Stimulated activated effector memory CD8-positive, alpha-beta T cell treated with anti-CD3 and anti-CD28 coated beads, Interleukin-12 subunit alpha, Interleukin-12 subunit beta, amount 100 ng/mL, for 72 hours (primary cell): ENCODE measurements around the gene TERB1.

Experiments
- ATAC-seq: fragments of 150-1000 bp; cut with Tn5 transposase; 2 replicates; pipeline ENCODE4 v1.10.0; 2021
- DNase-seq, 2 donors: peaks; one replicate each; pipeline ENCODE4 v3.0.0; 2021 to 2022; ENCODE audit warnings: low spot score in 2 of 2
- H3K27ac Mint-ChIP-seq: one replicate; pipeline ENCODE4 v1.8.0; 2022; ENCODE audit warnings: mild to moderate bottlenecking, mixed read lengths
- H3K36me3 Mint-ChIP-seq: one replicate; pipeline ENCODE4 v1.8.0; 2022; ENCODE audit warnings: mild to moderate bottlenecking, mixed read lengths
- H3K4me1 Mint-ChIP-seq: one replicate; pipeline ENCODE4 v1.8.0; 2022; ENCODE audit warnings: mixed read lengths
- H3K4me3 Mint-ChIP-seq: one replicate; pipeline ENCODE4 v1.8.0; 2022; ENCODE audit warnings: mild to moderate bottlenecking, mixed read lengths
- H3K9me3 Mint-ChIP-seq: one replicate; pipeline ENCODE4 v1.8.0; 2022; ENCODE audit warnings: mixed read lengths

TERB1 gene, protein sequence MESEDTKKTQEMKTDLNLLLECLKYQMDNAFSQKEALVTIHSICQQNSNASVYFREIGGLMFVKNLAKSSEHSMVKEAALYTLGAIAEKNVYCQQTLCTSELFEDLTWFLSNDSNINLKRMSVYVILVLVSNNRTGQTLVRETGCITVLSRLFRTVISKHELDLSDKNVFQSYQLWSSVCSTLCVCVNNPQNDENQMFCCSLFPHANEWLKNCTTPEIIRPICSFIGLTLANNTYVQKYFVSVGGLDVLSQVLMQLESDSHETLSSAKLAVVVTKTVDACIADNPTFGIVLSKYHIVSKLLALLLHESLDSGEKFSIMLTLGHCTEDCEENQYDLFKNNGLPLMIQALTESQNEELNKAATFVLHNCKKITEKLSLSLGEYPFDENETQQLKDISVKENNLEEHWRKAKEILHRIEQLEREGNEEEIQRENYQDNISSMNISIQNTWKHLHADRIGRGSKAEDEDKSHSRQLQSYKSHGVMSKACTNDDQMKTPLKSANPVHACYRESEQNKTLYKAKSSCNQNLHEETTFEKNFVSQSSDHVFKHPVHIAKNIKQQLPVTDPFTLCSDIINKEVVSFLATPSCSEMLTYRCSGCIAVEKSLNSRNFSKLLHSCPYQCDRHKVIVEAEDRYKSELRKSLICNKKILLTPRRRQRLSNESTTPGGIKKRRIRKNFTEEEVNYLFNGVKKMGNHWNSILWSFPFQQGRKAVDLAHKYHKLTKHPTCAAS

DNA sequence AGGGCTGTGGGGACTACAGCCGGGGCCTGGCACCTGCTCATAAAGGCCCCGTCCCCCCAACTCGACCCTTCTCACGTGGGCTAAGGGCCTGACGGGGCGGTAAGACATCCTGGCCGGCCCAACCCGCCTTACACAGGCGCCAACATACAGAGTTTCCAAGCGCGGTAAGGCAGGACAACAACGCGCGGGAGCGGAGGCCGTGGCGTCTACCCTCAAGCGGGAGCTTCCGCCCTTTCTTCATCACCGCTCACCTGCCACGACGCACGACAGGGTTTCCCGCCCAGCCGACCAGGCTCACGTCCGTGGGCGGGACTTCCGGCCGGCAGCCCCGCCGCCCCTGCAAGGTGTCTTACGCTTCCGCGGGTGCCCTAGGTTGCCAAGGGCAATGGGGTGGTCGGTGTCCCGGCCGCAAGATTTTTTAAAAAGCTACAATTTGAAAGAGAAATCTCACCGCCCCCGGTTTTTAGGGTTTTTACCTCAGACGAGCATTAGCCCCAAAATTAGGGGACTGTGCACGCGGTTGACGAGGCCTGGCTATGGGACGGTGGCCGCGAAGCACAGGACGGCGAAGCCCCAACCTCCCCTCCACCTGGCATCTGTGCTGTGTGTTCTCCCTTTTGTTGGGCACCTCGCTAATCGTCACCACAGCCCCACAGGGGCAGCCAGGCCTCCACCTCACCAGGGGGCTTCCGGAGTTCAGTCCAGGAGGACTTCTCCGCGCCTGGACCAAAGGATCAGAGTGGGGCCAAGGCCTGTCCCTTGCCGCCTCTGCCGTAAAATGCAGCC lies at the start of gene TERB1:
Gene TERB1, minus strand, starts transcription at position 265 of the 786 bp plus-strand sequence. CDS start 4,786 bp downstream, outside the sequence.
- no peak for ATAC-seq
- no peak for DNase-seq
- H3K27ac Mint-ChIP-seq: no peak within 1 kb of the TSS

DNA sequence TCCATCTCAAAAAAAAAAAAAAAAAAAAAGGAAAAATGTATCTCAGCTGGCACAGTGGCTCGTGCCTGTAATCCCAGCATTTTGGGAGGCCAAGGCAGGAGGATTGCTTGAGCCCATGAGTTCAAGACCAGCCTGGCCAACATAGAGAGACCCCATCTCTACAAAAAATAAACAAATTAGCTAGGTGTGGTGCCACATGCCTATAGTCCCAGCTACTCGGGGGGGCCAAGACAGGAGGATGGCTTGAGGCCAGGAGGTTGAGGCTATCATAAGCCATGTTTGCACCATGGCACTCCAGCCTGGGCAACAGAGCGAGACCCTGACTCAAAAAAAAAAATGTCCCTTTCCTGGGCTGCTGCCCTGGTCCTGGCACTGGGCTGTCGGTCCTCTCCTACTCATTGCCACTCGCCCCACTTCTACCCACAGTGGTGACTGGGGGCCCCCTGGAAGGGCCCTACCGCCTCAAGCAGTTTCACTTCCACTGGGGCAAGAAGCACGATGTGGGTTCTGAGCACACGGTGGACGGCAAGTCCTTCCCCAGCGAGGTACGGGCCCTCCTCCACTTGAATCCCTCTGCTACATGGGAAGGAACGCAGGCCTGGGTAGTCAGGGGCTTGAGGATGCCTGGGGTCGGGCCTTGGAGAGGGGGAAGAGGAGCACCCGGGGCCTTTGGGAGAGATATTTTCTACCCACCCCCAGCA lies 48.9 kb upstream of the TERB1 start:
- H3K27ac Mint-ChIP-seq: peak overlapping the region; percentile 23
- H3K4me3 Mint-ChIP-seq: no peak overlapping the region
- peaks cover 13% of the 10 kb centered on the region for H3K4me1 Mint-ChIP-seq
- H3K9me3 Mint-ChIP-seq: no peaks in the 10 kb centered on the region
- DNase-seq: no peak
- H3K36me3 Mint-ChIP-seq: no peaks in the 10 kb centered on the region
- no peak for ATAC-seq

More for the DNA sequence above, at the start of gene TERB1:
- Mint-ChIP-seq H3K4me3 (no peak within 1 kb of the TSS), H3K9me3 (no peaks in the 10 kb centered on the region), H3K4me1 (no peaks in the 10 kb centered on the region), H3K36me3 (peaks cover 47% of the 10 kb centered on the region)

DNA sequence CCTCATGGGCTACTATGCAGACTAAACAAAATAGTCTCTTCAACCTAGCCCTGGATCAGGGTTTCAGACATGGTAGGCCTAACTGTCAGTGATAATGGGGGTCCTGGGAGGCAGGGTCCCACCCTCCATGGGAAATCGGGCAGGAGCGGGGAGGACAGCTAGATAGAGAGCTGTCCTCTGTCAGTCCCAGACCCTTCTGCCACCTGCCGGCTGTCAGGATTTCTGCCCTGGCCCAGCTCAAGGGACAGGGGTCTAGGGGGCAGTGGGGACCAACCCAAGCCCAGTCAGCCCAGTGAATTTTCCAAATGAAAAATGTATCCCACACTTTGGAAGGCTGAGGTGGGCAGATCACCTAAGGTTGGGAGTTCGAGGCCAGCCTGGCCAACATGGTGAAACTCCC lies 48.2 kb upstream of the TERB1 start:
- Mint-ChIP-seq H3K4me3 (no peak overlapping the region), H3K9me3 (no peaks in the 10 kb centered on the region), H3K27ac (no peak overlapping the region), H3K36me3 (no peaks in the 10 kb centered on the region), H3K4me1 (peaks cover 13% of the 10 kb centered on the region)
- ATAC-seq: no peak
- no peak for DNase-seq

DNA sequence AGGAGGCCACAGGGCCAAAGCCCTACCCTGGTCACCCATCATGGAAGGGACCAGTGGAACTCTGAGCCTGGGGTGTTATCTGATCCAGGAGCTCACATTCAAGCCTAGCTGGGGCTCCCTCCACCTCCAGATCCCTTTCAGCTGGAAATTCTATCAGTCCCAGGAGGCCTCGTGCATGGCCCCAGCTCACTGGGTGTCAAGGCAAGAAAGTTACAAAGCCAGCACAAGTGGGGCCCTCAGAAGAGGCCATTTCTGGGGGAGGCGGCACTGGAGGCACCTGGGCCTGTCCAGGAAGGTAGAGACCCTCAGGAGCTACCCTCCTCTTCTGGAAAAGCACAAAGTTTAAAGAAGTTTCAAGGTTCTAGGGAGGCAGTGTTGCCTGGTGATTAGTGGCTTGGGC lies 47.6 kb upstream of the TERB1 start:
- DNase-seq (no peak), ATAC-seq (no peak)
- Mint-ChIP-seq H3K4me1 (peaks cover 14% of the 10 kb centered on the region), H3K27ac (no peak overlapping the region), H3K4me3 (no peak overlapping the region), H3K36me3 (no peaks in the 10 kb centered on the region), H3K9me3 (no peaks in the 10 kb centered on the region)

DNA sequence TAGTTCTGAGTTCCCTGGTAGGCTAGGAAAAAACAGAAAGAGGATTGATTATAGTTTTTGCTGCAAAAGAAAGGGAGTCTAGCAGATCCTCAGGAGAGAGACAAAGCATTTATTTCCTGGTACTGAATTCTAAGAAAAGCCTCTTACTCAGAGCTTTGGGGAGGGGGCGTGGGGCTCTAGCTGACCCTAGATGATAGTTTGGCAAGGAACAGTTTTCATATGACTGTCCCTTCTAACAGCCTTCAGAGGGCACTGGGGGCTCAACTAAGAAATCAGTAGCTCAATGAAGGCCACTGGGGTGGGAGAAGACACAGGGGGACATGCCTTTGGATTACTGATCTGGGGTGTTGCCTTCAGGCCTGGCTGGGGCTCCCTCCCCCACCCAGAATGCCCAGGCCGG lies 46.8 kb upstream of the TERB1 start:
- Mint-ChIP-seq H3K4me1 (peaks cover 18% of the 10 kb centered on the region), H3K36me3 (no peaks in the 10 kb centered on the region), H3K9me3 (no peaks in the 10 kb centered on the region), H3K4me3 (no peak overlapping the region), H3K27ac (peak overlapping the region; percentile 52)
- DNase-seq (no peak), ATAC-seq (peak; percentile 26)

DNA sequence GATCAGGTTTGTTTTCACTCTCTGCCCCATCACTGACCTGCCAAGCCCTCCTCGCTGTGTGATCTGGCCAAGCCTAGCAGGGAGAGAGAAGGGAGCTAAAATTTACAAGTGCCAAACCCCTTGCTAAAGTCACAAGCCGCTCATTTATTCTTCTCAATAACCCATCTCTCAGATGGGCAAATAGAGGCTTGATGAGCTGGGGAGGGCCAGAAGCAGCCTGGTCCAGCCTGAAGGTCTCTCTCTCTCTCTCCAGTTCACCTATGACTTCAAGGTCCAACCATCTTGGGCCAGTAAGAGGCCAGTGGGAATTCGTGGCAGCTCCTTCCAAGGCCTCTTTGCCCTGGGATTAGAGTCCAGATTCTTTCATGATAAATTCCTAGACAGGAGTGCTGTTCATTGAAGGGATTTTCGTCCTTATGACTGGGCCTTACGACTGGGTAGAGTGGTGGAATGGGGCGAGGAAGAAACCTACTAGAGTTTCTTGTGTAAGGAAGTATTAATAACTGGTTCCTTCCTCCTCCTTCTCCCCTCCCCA lies 46.2 kb upstream of the TERB1 start:
- Mint-ChIP-seq H3K9me3 (no peaks in the 10 kb centered on the region), H3K27ac (peak overlapping the region; percentile 52), H3K4me1 (peaks cover 18% of the 10 kb centered on the region), H3K4me3 (no peak overlapping the region), H3K36me3 (no peaks in the 10 kb centered on the region)
- DNase-seq (no peak), ATAC-seq (no peak)

DNA sequence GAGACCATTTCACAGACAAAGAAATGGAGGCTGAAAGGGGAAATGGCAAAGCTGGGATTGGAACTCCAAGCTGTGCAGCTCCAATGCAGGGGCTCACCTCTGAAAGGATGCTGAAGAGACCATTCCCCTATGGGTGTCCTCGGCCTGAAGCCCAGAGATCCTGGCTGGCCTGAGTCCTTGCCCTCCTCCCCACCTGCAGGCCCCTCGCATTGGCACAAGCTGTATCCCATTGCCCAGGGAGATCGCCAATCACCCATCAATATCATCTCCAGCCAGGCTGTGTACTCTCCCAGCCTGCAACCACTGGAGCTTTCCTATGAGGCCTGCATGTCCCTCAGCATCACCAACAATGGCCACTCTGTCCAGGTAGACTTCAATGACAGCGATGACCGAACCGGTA lies 45.4 kb upstream of the TERB1 start:
- Mint-ChIP-seq H3K4me1 (peaks cover 18% of the 10 kb centered on the region), H3K4me3 (no peak overlapping the region), H3K9me3 (no peaks in the 10 kb centered on the region)

DNA sequence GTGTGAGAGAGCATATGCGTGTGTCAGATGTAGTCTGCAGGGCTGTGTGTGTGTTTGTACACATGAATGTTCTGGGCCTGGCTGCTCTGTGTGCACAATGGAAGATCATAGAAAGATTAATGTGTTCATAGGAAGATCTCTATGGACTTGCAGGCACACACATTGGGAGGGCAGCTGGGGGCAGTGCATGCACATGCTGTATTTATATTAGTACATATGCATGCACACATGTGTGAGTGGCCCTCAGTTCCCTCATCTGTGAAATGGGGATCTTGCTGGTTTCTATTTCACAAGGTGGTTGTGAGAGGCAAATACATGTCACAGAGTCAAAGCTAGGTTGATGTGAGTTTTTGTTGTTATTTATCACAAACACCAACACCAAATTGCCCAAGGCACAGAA lies 44.9 kb upstream of the TERB1 start:
- DNase-seq: no peak
- Mint-ChIP-seq H3K36me3 (no peaks in the 10 kb centered on the region), H3K4me1 (peaks cover 18% of the 10 kb centered on the region), H3K9me3 (no peaks in the 10 kb centered on the region), H3K4me3 (no peak overlapping the region), H3K27ac (no peak overlapping the region)
- ATAC-seq: no peak

More for the DNA sequence above, 45.4 kb upstream of the TERB1 start:
- DNase-seq: no peak
- no peaks in the 10 kb centered on the region for H3K36me3 Mint-ChIP-seq
- ATAC-seq: no peak
- no peak overlapping the region for H3K27ac Mint-ChIP-seq

DNA sequence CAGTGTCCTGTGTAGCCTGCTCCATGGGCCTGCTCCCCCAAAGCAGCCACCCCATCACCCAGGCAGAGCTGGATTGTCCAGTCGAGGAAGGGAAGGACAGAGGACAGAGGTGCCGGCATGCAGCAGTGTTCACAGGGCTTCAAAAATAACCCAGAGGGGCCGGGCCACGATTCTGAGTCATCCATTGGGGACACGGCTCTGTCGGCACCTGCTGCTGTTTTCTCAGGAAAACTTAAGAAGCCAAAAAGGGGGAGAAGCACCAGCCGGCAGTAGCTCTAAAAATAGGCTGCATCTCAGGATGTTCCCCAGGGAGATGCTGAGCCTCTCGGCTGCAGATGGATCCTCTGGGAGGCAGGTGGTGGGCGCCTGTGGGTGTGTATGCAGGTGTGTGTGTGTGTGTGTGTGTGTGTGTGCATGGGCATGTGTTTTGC lies 44.4 kb upstream of the TERB1 start:
- no peaks in the 10 kb centered on the region for H3K9me3 Mint-ChIP-seq

DNA sequence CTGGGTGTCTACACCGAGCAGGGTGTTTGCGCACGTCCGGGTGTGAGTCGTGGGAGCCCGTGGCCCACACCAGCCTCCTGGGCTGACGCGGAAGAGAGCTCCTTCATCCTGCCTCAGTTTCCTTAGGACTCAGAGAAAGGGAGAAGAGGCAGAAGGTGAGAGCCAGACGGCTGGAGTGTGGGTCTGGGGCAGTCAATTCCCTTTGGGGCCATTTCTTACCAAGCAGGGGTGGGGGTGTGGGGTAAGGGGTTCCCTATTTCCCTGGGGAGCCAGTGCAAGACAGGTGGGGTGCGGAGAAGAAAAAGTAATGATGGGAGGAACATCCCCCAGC lies 43.7 kb upstream of the TERB1 start:
- Mint-ChIP-seq H3K27ac (no peak overlapping the region), H3K4me3 (peak overlapping the region; percentile 60), H3K9me3 (no peaks in the 10 kb centered on the region), H3K36me3 (no peaks in the 10 kb centered on the region), H3K4me1 (peaks cover 18% of the 10 kb centered on the region)
- DNase-seq (no peak), ATAC-seq (no peak)

More for the DNA sequence above, 44.4 kb upstream of the TERB1 start:
- no peak overlapping the region for H3K27ac Mint-ChIP-seq
- DNase-seq (no peak), ATAC-seq (no peak)
- no peaks in the 10 kb centered on the region for H3K36me3 Mint-ChIP-seq
- H3K4me3 Mint-ChIP-seq: no peak overlapping the region
- H3K4me1 Mint-ChIP-seq: peaks cover 18% of the 10 kb centered on the region

DNA sequence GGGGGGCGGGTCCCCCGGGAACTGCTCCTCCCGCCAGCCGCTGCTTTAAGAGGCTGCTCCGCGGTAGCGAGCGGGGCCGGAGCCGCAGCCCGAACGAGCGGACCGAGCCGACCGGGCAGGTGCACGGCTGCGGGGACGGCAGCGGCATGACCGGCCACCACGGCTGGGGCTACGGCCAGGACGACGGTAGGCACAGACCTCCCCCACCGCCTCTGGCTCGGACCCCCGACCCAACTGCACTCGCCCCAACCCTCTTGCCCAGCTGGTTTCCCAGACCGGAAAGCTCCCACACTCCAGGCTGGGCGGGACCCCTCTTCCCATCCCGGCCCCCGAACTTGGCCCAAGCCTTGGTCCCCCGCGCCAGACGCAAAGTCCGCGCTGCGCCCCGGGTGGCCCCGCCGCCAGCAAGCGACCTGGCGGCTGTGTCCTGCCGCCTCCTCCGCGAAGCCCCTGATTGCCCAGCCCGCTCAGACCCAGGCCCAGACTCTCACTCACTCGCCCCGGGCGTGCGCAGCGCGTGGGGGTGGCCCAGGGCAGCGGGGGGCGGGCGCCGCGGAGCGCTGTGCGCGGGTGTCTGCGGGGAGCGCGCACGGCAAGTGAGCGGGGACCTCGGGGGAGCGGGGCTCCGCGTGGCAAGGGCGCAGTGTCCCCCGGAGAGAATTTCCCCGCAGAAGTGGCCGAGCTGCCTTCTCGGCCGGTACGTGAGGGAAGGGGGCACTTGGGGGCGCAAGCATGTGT lies 43.1 kb upstream of the TERB1 start, which contains the start of gene CA7:
Gene CA7, plus strand, starts transcription at position 73 of the 738 bp plus-strand sequence. Its CDS starts 74 bp downstream, at position 147.
- DNase-seq: no peak
- ATAC-seq: peak; percentile 17
- no peaks in the 10 kb centered on the region for H3K36me3 Mint-ChIP-seq
- H3K4me1 Mint-ChIP-seq: peaks cover 18% of the 10 kb centered on the region
- peak within 1 kb of the TSS; percentile 58 for H3K27ac Mint-ChIP-seq
- no peaks in the 10 kb centered on the region for H3K9me3 Mint-ChIP-seq
- peak within 1 kb of the TSS; percentile 60 for H3K4me3 Mint-ChIP-seq

DNA sequence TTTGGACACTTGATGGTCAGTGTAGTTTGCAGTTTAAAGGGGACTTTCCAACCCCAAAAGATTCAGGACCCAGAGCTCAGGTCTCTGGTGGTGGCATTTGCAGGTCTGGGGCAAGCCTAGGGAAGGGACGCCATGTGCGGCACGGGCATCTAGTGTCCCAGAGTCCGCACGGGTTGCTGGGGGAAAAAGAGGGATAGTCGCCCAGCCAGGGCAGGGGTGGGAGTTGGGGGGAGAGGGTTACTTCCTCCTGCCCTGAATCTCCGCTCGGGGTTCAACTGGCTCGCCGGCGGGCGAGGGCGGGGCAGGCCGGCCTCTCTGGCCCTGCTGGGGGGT lies 42.6 kb upstream of the TERB1 start:
- H3K36me3 Mint-ChIP-seq: no peaks in the 10 kb centered on the region
- H3K4me1 Mint-ChIP-seq: peaks cover 18% of the 10 kb centered on the region
- peak overlapping the region; percentile 58 for H3K27ac Mint-ChIP-seq
- no peaks in the 10 kb centered on the region for H3K9me3 Mint-ChIP-seq
- DNase-seq (no peak), ATAC-seq (no peak)
- H3K4me3 Mint-ChIP-seq: peak overlapping the region; percentile 60

DNA sequence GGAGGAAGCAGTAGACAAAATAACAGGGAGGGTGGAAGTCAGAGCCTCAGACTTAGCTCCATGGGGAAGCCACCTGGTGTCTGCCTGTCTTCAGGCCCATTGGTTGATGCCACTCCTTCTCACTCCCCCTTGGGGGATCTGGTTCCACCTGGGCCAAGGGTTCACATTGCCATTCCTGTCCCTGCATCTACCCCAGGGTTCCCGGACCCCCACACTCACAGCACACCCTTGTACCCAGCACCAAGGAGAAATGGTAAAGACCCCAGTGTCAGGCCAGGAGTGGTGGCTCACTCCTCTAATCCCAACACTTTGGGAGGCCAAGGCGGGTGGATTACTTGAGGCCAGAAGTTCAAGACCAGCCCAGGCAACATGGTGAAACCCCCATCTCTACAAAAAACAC lies 41.8 kb upstream of the TERB1 start:
- no peak for ATAC-seq
- H3K4me3 Mint-ChIP-seq: peak overlapping the region; percentile 60
- H3K9me3 Mint-ChIP-seq: no peaks in the 10 kb centered on the region

DNA sequence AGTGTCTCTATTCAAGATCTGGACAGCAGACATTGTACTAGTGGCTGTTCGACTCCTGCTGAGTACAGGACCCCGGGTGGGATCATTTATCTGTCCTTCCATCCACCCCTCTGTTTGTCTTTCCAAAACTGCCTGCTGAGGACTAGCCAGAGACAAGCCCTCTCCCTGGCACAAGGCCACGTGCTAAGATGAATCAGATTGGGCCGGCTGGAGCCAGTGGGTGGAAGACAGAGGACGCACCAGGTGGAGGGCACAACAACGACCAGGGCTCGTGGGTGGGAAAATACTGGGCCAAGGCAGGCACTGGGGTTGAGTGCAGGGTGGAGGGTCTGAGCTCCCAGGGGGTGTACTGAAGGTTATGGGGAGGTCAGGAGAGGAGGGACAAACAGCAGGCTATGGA lies 41.4 kb upstream of the TERB1 start:
- Mint-ChIP-seq H3K9me3 (no peaks in the 10 kb centered on the region), H3K4me1 (peaks cover 9% of the 10 kb centered on the region), H3K27ac (no peak overlapping the region), H3K4me3 (no peak overlapping the region), H3K36me3 (no peaks in the 10 kb centered on the region)
- ATAC-seq: no peak
- no peak for DNase-seq

More for the DNA sequence above, 41.8 kb upstream of the TERB1 start:
- H3K36me3 Mint-ChIP-seq: no peaks in the 10 kb centered on the region
- no peak for DNase-seq
- no peak overlapping the region for H3K27ac Mint-ChIP-seq
- peaks cover 13% of the 10 kb centered on the region for H3K4me1 Mint-ChIP-seq
